NB4 (cell line): ENCODE data around the gene SEPHS1.
A peak's percentile ranks its signal among the peaks of the same experiment; 100 is the strongest.
"Not testable (repeated sequence)": the region's sequence is repeated elsewhere in the genome, so short reads cannot be mapped to it uniquely, and the experiment has no call there.

Experiments used
- DNase-seq: peaks from one replicate; pipeline ENCODE4 v3.0.0; 2010; ENCODE audit warnings: low read depth
- H3K4me3 ChIP-seq: one replicate; pipeline ENCODE4 v1.5.1; 2011; ENCODE audit warnings: mild to moderate bottlenecking, low read depth, low read length, moderate library complexity
- CTCF ChIP-seq: IDR thresholded peaks from one replicate; pipeline ENCODE4 v1.5.1; 2012; ENCODE audit warnings: low read depth, low read length
- MYC ChIP-seq: IDR thresholded peaks from 2 replicates; pipeline ENCODE4 v1.6.1; 2011; ENCODE audit warnings: low read depth, low read length
- POLR2A ChIP-seq: IDR thresholded peaks from 2 replicates; pipeline ENCODE4 v1.6.1; 2011; ENCODE audit warnings: mild to moderate bottlenecking; ENCODE audit not compliant: insufficient read length; ENCODE audit errors: extremely low read depth
- TF ChIP-seq, protein P1 (sequence below): IDR thresholded peaks from 2 replicates; pipeline ENCODE4 v1.6.1; 2011; ENCODE audit warnings: low read depth, low read length

SEPHS1 gene

GRCh38 chr10:13291061-13291460, 57.0 kb downstream of the SEPHS1 start:
- H3K4me3 ChIP-seq, result no peak overlapping the region
- no peak for TF ChIP-seq POLR2A
- TF ChIP-seq MYC, result no peak
- no peak for TF ChIP-seq CTCF
- TF ChIP-seq, protein P1, sequence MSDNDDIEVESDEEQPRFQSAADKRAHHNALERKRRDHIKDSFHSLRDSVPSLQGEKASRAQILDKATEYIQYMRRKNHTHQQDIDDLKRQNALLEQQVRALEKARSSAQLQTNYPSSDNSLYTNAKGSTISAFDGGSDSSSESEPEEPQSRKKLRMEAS, result no peak
- DNase-seq, result no peak

DNA sequence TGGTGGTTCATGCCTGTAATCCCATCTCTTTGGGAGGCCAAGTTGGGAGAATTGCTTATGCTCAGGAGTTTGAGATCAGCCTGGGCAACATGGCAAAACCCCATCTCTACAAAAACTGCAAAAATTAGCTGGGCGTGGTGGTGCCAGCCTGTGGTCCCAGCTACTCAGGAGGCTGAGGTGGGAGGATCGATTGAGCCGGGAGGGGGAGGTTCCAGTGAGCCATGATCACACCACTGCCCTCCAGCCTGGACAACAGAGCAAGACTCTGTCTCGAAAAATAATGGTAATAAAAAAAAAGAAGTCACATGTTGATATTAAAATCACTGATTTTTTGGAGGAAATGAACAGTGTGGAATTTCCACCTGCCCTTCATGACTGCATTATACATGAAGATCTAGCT, 64.0 kb downstream of the SEPHS1 start:
- TF ChIP-seq POLR2A, result no peak
- TF ChIP-seq, protein P1, result no peak
- no peak for TF ChIP-seq CTCF
- DNase-seq, result no peak
- H3K4me3 ChIP-seq, result no peak overlapping the region

DNA sequence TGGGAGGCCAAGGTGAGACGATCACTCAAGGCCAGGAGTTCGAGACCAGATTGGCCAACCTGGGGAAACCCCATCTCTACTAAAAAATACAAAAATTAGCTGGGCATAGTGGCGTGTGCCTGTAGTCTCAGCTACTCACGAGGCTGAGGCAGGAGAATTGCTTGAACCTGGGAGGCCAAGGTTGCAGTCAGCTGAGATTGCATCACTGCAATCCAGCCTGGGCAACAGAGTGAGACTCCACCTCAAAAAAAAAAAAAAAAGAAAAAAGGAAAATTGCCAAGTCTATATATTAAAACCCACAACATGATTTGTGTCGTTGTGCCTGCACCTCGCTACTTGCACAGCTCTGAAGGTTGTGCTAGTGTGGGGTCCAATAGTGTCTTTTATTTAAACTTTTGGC, 65.7 kb downstream of the SEPHS1 start:
- H3K4me3 ChIP-seq, DNase-seq: not testable (repeated sequence)

GRCh38 chr10:13276749-13277365, 71.2 kb downstream of the SEPHS1 start:
- DNase-seq, result no peak
- no peak overlapping the region for H3K4me3 ChIP-seq
- TF ChIP-seq MYC (no peak), POLR2A (no peak), CTCF (no peak)
- TF ChIP-seq, protein P1, result no peak

DNA sequence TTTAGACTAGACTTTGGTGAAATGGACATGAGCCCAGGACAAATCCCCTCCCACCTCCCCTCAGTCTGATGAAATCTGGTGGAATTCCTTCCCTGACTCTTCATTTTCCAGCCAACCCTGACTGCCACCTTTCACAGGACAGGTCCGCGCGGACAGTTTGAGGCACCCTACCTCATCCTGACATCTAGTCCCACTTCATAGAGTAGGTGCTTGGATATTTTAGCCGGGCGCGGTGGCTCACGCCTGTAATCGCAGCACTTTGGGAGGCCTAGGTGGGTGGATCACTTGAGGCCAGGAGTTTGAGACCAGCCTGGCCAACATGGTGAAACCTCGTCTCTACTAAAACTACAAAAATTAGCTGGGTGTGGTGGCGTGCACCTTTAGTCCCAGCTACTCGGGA, 71.9 kb downstream of the SEPHS1 start:
- H3K4me3 ChIP-seq, DNase-seq: not testable (repeated sequence)

- no peak overlapping the region for H3K4me3 ChIP-seq
- TF ChIP-seq, protein P1, result no peak
- TF ChIP-seq MYC (no peak), POLR2A (no peak), CTCF (no peak)
- DNase-seq, result no peak
These were observed 75.9 kb downstream of the SEPHS1 start for GRCh38 chr10:13272164-13272571.

DNA sequence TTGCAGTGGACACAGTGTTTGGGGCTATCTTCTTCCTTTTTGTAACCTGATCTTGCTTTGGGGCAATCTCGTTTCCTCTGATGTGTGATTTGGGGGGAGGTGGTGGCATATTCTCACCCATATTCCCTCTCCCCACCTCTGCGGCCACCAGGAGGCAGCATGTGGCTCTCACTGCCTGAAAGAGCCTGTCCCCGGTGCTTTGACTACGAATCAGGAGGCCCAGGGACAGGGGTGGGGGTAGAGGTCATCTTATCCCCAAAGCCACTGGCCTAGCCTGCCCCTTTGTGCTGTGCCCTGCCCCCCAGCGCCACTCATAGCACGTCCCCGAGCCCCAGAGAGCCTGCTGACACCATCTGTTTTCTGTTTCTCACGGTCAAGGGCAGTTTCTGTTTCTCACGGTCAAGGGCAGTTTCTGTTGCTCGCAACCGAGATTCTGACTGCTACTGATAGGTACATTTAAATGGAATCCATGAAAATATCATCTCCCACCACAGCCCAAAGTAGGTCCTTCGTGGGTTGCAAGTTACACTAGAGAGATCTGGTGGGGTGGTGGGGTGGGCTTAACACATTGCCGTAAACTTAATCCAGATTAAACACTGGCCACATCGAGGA, 76.4 kb downstream of the SEPHS1 start:
- no peak for TF ChIP-seq POLR2A
- TF ChIP-seq CTCF, result peak; percentile 47
- DNase-seq, result peak; percentile 34
- no peak overlapping the region for H3K4me3 ChIP-seq
